IMR-90 (cell line): ENCODE data around the gene CENPP. TPM values are rescaled to one million over a fixed set of nuclear protein-coding genes. Genes with fewer than 3 reads are reported as not detected.
A peak's percentile ranks its signal among the peaks of the same experiment; 100 is the strongest.

Source experiments
- ATAC-seq: fragments of 200-7000 bp; cut with Tn5 transposase; 2 replicates; pipeline ENCODE4 v1.9.1; 2020; ENCODE audit warnings: low read depth, mild to moderate bottlenecking, moderate library complexity
- BruUV-seq: library from RNA; stranded (reverse); fragments of 400-500 nt; replicated peaks from 2 replicates; lab custom pipeline; 2021; lab: Mats Ljungman, UMichigan
- CTCF ChIA-PET: fragments of 300-600 bp; formaldehyde crosslinking; extraction: SDS; loops from one replicate; lab custom pipeline; 2021; ENCODE audit warnings: antibody characterized with exemption; lab: Yijun Ruan, JAX
- POLR2A ChIA-PET: fragments of 300-600 bp; sonication (Branson Sonifier 250); formaldehyde crosslinking; loops from one replicate; lab custom pipeline; 2022; ENCODE audit warnings: antibody characterized with exemption; ENCODE audit not compliant: unreplicated experiment; lab: Charles Lee
- DNase-seq: peaks from one replicate; pipeline ENCODE4 v3.0.0; 2013
- H2AFZ ChIP-seq: replicated peaks from 2 replicates; pipeline ENCODE3; 2013; ENCODE audit warnings: low read length, mild to moderate bottlenecking; ENCODE audit not compliant: poor library complexity
- H2AK5ac ChIP-seq: 2 replicates; pipeline ENCODE4 v1.6.1; 2013; ENCODE audit warnings: low read depth, low read length, inconsistent platforms
- H2AK9ac ChIP-seq: replicated peaks from 2 replicates; pipeline ENCODE3; 2013; ENCODE audit warnings: mild to moderate bottlenecking, low read depth, low read length, moderate library complexity; ENCODE audit not compliant: poor library complexity
- H2BK120ac ChIP-seq: 2 replicates; pipeline ENCODE4 v1.6.1; 2013; ENCODE audit warnings: low read depth, low read length, inconsistent platforms
- H2BK15ac ChIP-seq: 3 replicates; pipeline ENCODE4 v1.6.1; 2013; ENCODE audit warnings: low read depth, low read length, inconsistent platforms
- H2BK20ac ChIP-seq: 2 replicates; pipeline ENCODE4 v1.6.1; 2013; ENCODE audit warnings: low read depth, mild to moderate bottlenecking, inconsistent platforms, low read length, moderate library complexity
- H2BK5ac ChIP-seq: 2 replicates; pipeline ENCODE4 v1.6.1; 2013; ENCODE audit warnings: mild to moderate bottlenecking, low read depth, low read length, inconsistent platforms; ENCODE audit not compliant: poor library complexity, severe bottlenecking
- H3K14ac ChIP-seq: replicated peaks from 2 replicates; pipeline ENCODE4 v1.6.1; 2013; ENCODE audit warnings: low read depth, low read length, inconsistent platforms
- H3K18ac ChIP-seq: 2 replicates; pipeline ENCODE4 v1.6.1; 2013; ENCODE audit warnings: low read depth, low read length, control low read depth
- H3K23ac ChIP-seq: 2 replicates; pipeline ENCODE4 v1.6.1; 2013; ENCODE audit warnings: low read depth, low read length, inconsistent platforms
- H3K27ac ChIP-seq: 2 replicates; pipeline ENCODE4 v1.5.1; 2013; ENCODE audit warnings: mild to moderate bottlenecking, control low read depth, low read length; ENCODE audit not compliant: insufficient read depth
- H3K27me3 ChIP-seq: 2 replicates; pipeline ENCODE4 v1.6.1; 2013; ENCODE audit warnings: low read length; ENCODE audit not compliant: control insufficient read depth, insufficient read depth
- H3K36me3 ChIP-seq: 2 replicates; pipeline ENCODE4 v1.6.1; 2013; ENCODE audit warnings: low read length, mixed read lengths; ENCODE audit not compliant: control insufficient read depth, insufficient read depth
- H3K4ac ChIP-seq: 2 replicates; pipeline ENCODE4 v1.6.1; 2013; ENCODE audit warnings: low read depth, low read length, inconsistent platforms
- H3K4me1 ChIP-seq: 2 replicates; pipeline ENCODE4 v1.6.1; 2013; ENCODE audit warnings: low read length, mixed read lengths; ENCODE audit not compliant: control insufficient read depth, insufficient read depth
- H3K4me2 ChIP-seq: 2 replicates; pipeline ENCODE4 v1.6.1; 2013; ENCODE audit warnings: low read depth, mild to moderate bottlenecking, control low read depth, low read length, moderate library complexity
- H3K4me3 ChIP-seq: 2 replicates; pipeline ENCODE4 v1.5.1; 2013; ENCODE audit warnings: low read depth, mild to moderate bottlenecking, control low read depth, low read length, moderate library complexity; ENCODE audit not compliant: insufficient read depth
- H3K56ac ChIP-seq: 2 replicates; pipeline ENCODE4 v1.6.1; 2013; ENCODE audit warnings: low read length, inconsistent platforms; ENCODE audit not compliant: insufficient read depth; ENCODE audit errors: extremely low read depth
- H3K79me1 ChIP-seq, 2 experiments: 2 replicates each; pipeline ENCODE4 v1.6.1; 2013; ENCODE audit warnings: low read length in 2 of 2, inconsistent platforms in 1 of 2, low read depth in 1 of 2
- H3K9ac ChIP-seq: 2 replicates; pipeline ENCODE4 v1.6.1; 2013; ENCODE audit warnings: low read depth, low read length, control low read depth
- H3K9me1 ChIP-seq: 2 replicates; pipeline ENCODE4 v1.6.1; 2013; ENCODE audit warnings: low read length, inconsistent platforms; ENCODE audit not compliant: insufficient read depth
- H3K9me3 ChIP-seq: 2 replicates; pipeline ENCODE4 v1.6.1; 2013; ENCODE audit warnings: low read length; ENCODE audit not compliant: control insufficient read depth, insufficient read depth
- H4K20me1 ChIP-seq: 2 replicates; pipeline ENCODE4 v1.6.1; 2013; ENCODE audit warnings: low read length, inconsistent platforms; ENCODE audit not compliant: insufficient read depth
- H4K5ac ChIP-seq: 2 replicates; pipeline ENCODE4 v1.6.1; 2013; ENCODE audit warnings: mild to moderate bottlenecking, low read depth, low read length, control low read depth
- H4K8ac ChIP-seq, 2 experiments: 2 replicates each; pipeline ENCODE4 v1.6.1; 2013; ENCODE audit warnings: low read depth in 2 of 2, low read length in 2 of 2, control low read depth in 1 of 2, inconsistent platforms in 1 of 2
- H4K91ac ChIP-seq: 2 replicates; pipeline ENCODE4 v1.6.1; 2013; ENCODE audit warnings: low read depth, low read length, inconsistent platforms; ENCODE audit not compliant: insufficient read depth
- BHLHE40 ChIP-seq: fragments of 150-350 bp; IDR thresholded peaks from 2 replicates; pipeline ENCODE4 v1.6.1; 2016; ENCODE audit warnings: mild to moderate bottlenecking, low read depth, low read length
- CEBPB ChIP-seq: IDR thresholded peaks from 2 replicates; pipeline ENCODE4 v1.6.1; 2012; ENCODE audit warnings: low read depth, low read length, improper control_type of control experiment
- CHD1 ChIP-seq: IDR thresholded peaks from 2 replicates; pipeline ENCODE4 v1.6.1; 2012; ENCODE audit warnings: low read depth, low read length, improper control_type of control experiment
- CTCF ChIP-seq: conservative IDR thresholded peaks from 2 replicates; pipeline ENCODE4 v1.5.1; 2012; ENCODE audit warnings: mild to moderate bottlenecking, low read depth, low read length, improper control_type of control experiment
- ELK1 ChIP-seq: fragments of 150-350 bp; IDR thresholded peaks from 2 replicates; pipeline ENCODE4 v1.6.1; 2016; ENCODE audit warnings: low read depth, mild to moderate bottlenecking, low read length, moderate library complexity, borderline replicate concordance
- MAFK ChIP-seq: IDR thresholded peaks from 2 replicates; pipeline ENCODE4 v1.6.1; 2012; ENCODE audit warnings: low read depth, low read length, improper control_type of control experiment
- MAZ ChIP-seq: IDR thresholded peaks from 2 replicates; pipeline ENCODE4 v1.6.1; 2012; ENCODE audit warnings: low read depth, mild to moderate bottlenecking, low read length, improper control_type of control experiment, moderate library complexity, borderline replicate concordance
- MXI1 ChIP-seq: IDR thresholded peaks from 2 replicates; pipeline ENCODE4 v1.6.1; 2012; ENCODE audit warnings: low read depth, mild to moderate bottlenecking, low read length, moderate library complexity, borderline replicate concordance
- NFE2L2 ChIP-seq: fragments of 150-350 bp; IDR thresholded peaks from 2 replicates; pipeline ENCODE4 v1.6.1; 2016; ENCODE audit warnings: low read depth, mild to moderate bottlenecking, low read length
- POLR2A ChIP-seq: IDR thresholded peaks from 2 replicates; pipeline ENCODE4 v1.6.1; 2012; ENCODE audit warnings: mild to moderate bottlenecking, low read depth, low read length
- RAD21 ChIP-seq: IDR thresholded peaks from 2 replicates; pipeline ENCODE4 v1.6.1; 2012; ENCODE audit warnings: low read length, improper control_type of control experiment
- RCOR1 ChIP-seq: IDR thresholded peaks from 2 replicates; pipeline ENCODE4 v1.6.1; 2012; ENCODE audit warnings: mild to moderate bottlenecking, low read length, improper control_type of control experiment; ENCODE audit not compliant: insufficient replicate concordance
- RFX5 ChIP-seq: IDR thresholded peaks from 2 replicates; pipeline ENCODE4 v1.8.0; 2012; ENCODE audit warnings: low read depth, mild to moderate bottlenecking, low read length, moderate library complexity
- SMC3 ChIP-seq: fragments of 150-350 bp; IDR thresholded peaks from 2 replicates; pipeline ENCODE4 v1.6.1; 2016; ENCODE audit warnings: low read depth, mild to moderate bottlenecking, antibody characterized with exemption, low read length, moderate library complexity
- USF2 ChIP-seq: fragments of 150-350 bp; IDR thresholded peaks from 2 replicates; pipeline ENCODE4 v1.6.1; 2017; ENCODE audit warnings: mild to moderate bottlenecking, antibody characterized with exemption, low read length, low read depth
- WGBS, 2 experiments: methylation state at CpG; one replicate each; pipeline versions ENCODE4 v1.1.5 to v1.1.7; 2013; ENCODE audit warnings: missing lambda C conversion rate in 2 of 2; ENCODE audit not compliant: insufficient read length in 1 of 2; ENCODE audit errors: extremely low coverage in 2 of 2; 5-methylcytosine and 5-hydroxymethylcytosine counted together
- dilution Hi-C: fragments of 300-500 bp; cut with HindIII; formaldehyde crosslinking; loops from one replicate; pipeline ENCODE4 v1.14.3; 2018; ENCODE audit warnings: low sequenced_read_pairs; ENCODE audit not compliant: unreplicated experiment
- in situ Hi-C: fragments of 300-500 bp; cut with MboI; formaldehyde crosslinking; loops from 3 replicates; pipeline ENCODE4 v1.14.3; 2019; ENCODE audit warnings: low sequenced_read_pairs, inconsistent platforms, mixed read lengths
- intact Hi-C: fragments of 100-400 bp; cut with micrococcal nuclease; formaldehyde crosslinking; loops from 2 replicates; pipeline ENCODE4 v1.10.0; 2022
- polyA plus RNA-seq, 3 experiments: library from polyadenylated mRNA; depleted of rRNA; stranded (reverse); fragments of >200 nt; gene quantifications; 2 replicates each; pipeline ENCODE4 v1.2.3, GENCODE V29; 2012; ENCODE audit warnings: low replicate concordance in 1 of 3
- total RNA-seq: library from RNA; depleted of rRNA; stranded (reverse); fragments of >200 nt; gene quantifications from 2 replicates; pipeline ENCODE4 v1.2.3, GENCODE V29; 2012

Gene CENPP
- total and polyA plus RNA-seq, 2 of the 4 experiments (the other 2 are of a cell fraction), result 1.4 to 2.0 TPM

- no peak overlapping the region for H2AK9ac ChIP-seq
- no peak overlapping the region for H3K27ac ChIP-seq
- ChIA-PET POLR2A (no interaction called here), CTCF (interaction anchor here (0.5 to 3.2 kb wide), 6 partner anchors 10 to 138 kb away, joined by 3 to 11 read pairs (median 4); no protein-coding TSS in a partner anchor)
- no peak overlapping the region for H3K9ac ChIP-seq
- H3K56ac ChIP-seq, result no peak overlapping the region
- H3K14ac ChIP-seq, result no peak overlapping the region
- no peak overlapping the region for H4K8ac ChIP-seq
- BruUV-seq, result no TSS peak
- dilution Hi-C loops, result no loop called here
- no peak overlapping the region for H3K4me3 ChIP-seq
- peaks cover 31 to 51% of the 10 kb centered on the region in 2 experiments for H3K79me1 ChIP-seq
- 0% methylated on average over 2 of the region's 2 CpGs; no CpG with 5 or more reads in 1 of the 2 experiments for WGBS, 2 experiments
- DNase-seq, result peak; percentile 80
- no peak for TF ChIP-seq NFE2L2
- TF ChIP-seq CTCF, result no peak
- TF ChIP-seq MXI1, result peak; percentile 78; the same call in 1 of the 2 replicates
- TF ChIP-seq RFX5, result no peak
- TF ChIP-seq SMC3, result no peak
- no peak for TF ChIP-seq RCOR1
- TF ChIP-seq POLR2A, result no peak
- TF ChIP-seq ELK1, result no peak
- TF ChIP-seq RAD21, result no peak
- TF ChIP-seq MAFK, result no peak
- 0 out of 2 replicates have a peak, but pooled peaks have one; percentile 61 for TF ChIP-seq USF2
- no peak for TF ChIP-seq BHLHE40
- no peak for TF ChIP-seq CEBPB
- no peak for TF ChIP-seq CHD1
- no peak for TF ChIP-seq MAZ
- H3K36me3 ChIP-seq, result peaks cover 56% of the 10 kb centered on the region
- H2AFZ ChIP-seq, result no peak overlapping the region
- intact Hi-C loops, result no loop called here
- H3K9me1 ChIP-seq, result peaks cover 11% of the 10 kb centered on the region
- H2BK15ac ChIP-seq, result no peak overlapping the region
- peaks cover 2% of the 10 kb centered on the region for H3K4me1 ChIP-seq
- ATAC-seq, result peak; percentile 94
- H3K18ac ChIP-seq, result no peak overlapping the region
- no peak overlapping the region for H4K5ac ChIP-seq
- no peak overlapping the region for H2AK5ac ChIP-seq
- no peak overlapping the region for H4K91ac ChIP-seq
- no peak overlapping the region for H3K23ac ChIP-seq
- no peaks in the 10 kb centered on the region for H3K9me3 ChIP-seq
- H2BK20ac ChIP-seq, result no peak overlapping the region
- H3K4ac ChIP-seq, result no peak overlapping the region
- peak overlapping the region; percentile 56 for H2BK5ac ChIP-seq
- H3K4me2 ChIP-seq, result no peak overlapping the region
- in situ Hi-C loops, result no loop called here
- peaks cover 15% of the 10 kb centered on the region for H4K20me1 ChIP-seq
- no peak overlapping the region for H2BK120ac ChIP-seq
- no peaks in the 10 kb centered on the region for H3K27me3 ChIP-seq
Measured at GRCh38 chr9:92278110-92278509, 47.6 kb upstream of the CENPP start.
